ENCODE measurements around the gene THAP6.
"Not testable (repeated sequence)": the region's sequence is repeated elsewhere in the genome, so short reads cannot be mapped to it uniquely, and the experiment has no call there.

DNA sequence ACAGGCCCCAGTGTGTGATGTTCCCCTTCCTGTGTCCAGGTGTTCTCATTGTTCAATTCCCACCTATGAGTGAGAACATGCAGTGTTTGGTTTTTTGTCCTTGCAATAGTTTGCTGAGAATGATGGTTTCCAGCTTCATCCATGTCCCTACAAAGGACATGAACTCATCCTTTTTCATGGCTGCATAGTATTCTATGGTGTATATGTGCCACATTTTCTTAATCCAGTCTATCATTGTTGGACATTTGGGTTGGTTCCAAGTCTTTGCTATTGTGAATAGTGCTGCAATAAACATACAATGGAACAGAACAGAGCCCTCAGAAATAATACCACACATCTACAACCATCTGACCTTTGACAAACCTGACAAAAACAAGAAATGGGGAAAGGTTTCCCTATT is 19.7 kb downstream of the THAP6 start:
- not testable (repeated sequence) for TF ChIP-seq CTCF (IDR thresholded peaks at IDR 0.05 in 4 of 5, conservative IDR thresholded peaks at IDR 0.05 in 1 of 5); POLR2A (IDR thresholded peaks at IDR 0.05)
